ENCODE data around the gene FOXI2. TPM values are rescaled to one million over a fixed set of nuclear protein-coding genes. Genes with fewer than 3 reads are reported as not detected.
A peak's percentile ranks its signal among the peaks of the same experiment; 100 is the strongest.

The FOXI2 gene
- total and polyA plus RNA-seq, 12 donors = 0.07 to 0.81 (median 0.31) TPM; not detected in 3

GRCh38 chr10:127737563-127738511 lies 852 bp downstream of the FOXI2 start:
- intact Hi-C loops (cut with DNase I) = loop anchor here in 1 of 10 donors (10.0 kb wide), 1 partner anchor 97 kb away; no protein-coding TSS in a partner anchor
- no peak for DNase-seq
- WGBS, 2 donors = 5 to 8% methylated on average over 59 of the region's 59 CpGs
- Histone ChIP-seq H3K27me3 (peaks cover 22 to 74% (median 67%) of the 10 kb centered on the region in 7 donors), H3K27ac (peak overlapping the region in 7 of 10 donors; percentile 14 to 86 (median 65)), H3K36me3 (no peaks in the 10 kb centered on the region), H3K4me3 (peak overlapping the region in 9 of 10 donors; percentile 19 to 56 (median 40)), H3K9me3 (no peaks in the 10 kb centered on the region), H3K4me1 (peaks cover 2 to 30% (median 11%) of the 10 kb centered on the region in 9 donors)
- TF ChIP-seq CTCF (IDR thresholded peaks at IDR 0.05) = no peak
- ATAC-seq = peak in 1 of 8 donors; percentile 6

GRCh38 chr10:127738512-127739424 lies 1.8 kb downstream of the FOXI2 start:
- peak overlapping the region in 4 of 10 donors; percentile 4 to 56 (median 32) for H3K4me3 ChIP-seq
- H3K9me3 ChIP-seq = no peaks in the 10 kb centered on the region
- no peak overlapping the region for H3K27ac ChIP-seq
- no peak for TF ChIP-seq CTCF (IDR thresholded peaks at IDR 0.05)
- H3K27me3 ChIP-seq = peaks cover 22 to 70% (median 57%) of the 10 kb centered on the region in 7 donors
- H3K36me3 ChIP-seq = no peaks in the 10 kb centered on the region
- intact Hi-C loops (cut with DNase I) = loop anchor here in 1 of 10 donors (10.0 kb wide), 1 partner anchor 96 kb away; no protein-coding TSS in a partner anchor
- ATAC-seq (no peak), DNase-seq (no peak)
- H3K4me1 ChIP-seq = peaks cover 2 to 30% (median 11%) of the 10 kb centered on the region in 9 donors
- WGBS, 2 donors = 21 to 23% methylated on average over 57 to 59 of the region's 59 CpGs

GRCh38 chr10:127739908-127740307 lies 2.9 kb downstream of the FOXI2 start:
- no peak overlapping the region for H3K27ac ChIP-seq
- intact Hi-C loops (cut with DNase I) = loop anchor here in 1 of 10 donors (10.0 kb wide), 1 partner anchor 95 kb away; no protein-coding TSS in a partner anchor
- H3K4me1 ChIP-seq = peaks cover 2 to 28% (median 11%) of the 10 kb centered on the region in 9 donors
- H3K9me3 ChIP-seq = no peaks in the 10 kb centered on the region
- DNase-seq (no peak), ATAC-seq (no peak)
- peaks cover 22 to 70% (median 47%) of the 10 kb centered on the region in 7 donors for H3K27me3 ChIP-seq
- WGBS, 2 donors = 83 to 92% methylated on average over 1 of the region's 1 CpG
- no peak overlapping the region for H3K4me3 ChIP-seq
- H3K36me3 ChIP-seq = no peaks in the 10 kb centered on the region
- TF ChIP-seq CTCF (IDR thresholded peaks at IDR 0.05) = no peak

- Histone ChIP-seq H3K27ac (no peak overlapping the region), H3K4me1 (peaks cover 2 to 28% (median 10%) of the 10 kb centered on the region in 9 donors), H3K4me3 (no peak overlapping the region), H3K9me3 (no peaks in the 10 kb centered on the region), H3K27me3 (peaks cover 22 to 64% (median 40%) of the 10 kb centered on the region in 7 donors), H3K36me3 (no peaks in the 10 kb centered on the region)
- no peak for TF ChIP-seq CTCF (IDR thresholded peaks at IDR 0.05)
- intact Hi-C loops (cut with DNase I) = no loop called here
- DNase-seq = no peak
- WGBS, 2 donors = 69% methylated on average over 5 of the region's 5 CpGs
- no peak for ATAC-seq
These were observed 3.6 kb downstream of the FOXI2 start for GRCh38 chr10:127740596-127740995.

Data from heart right ventricle (tissue), 16 donors.